Spleen (tissue), 11 donors: ENCODE results near the gene ZNF496. TPM values are rescaled to one million over a fixed set of nuclear protein-coding genes. Genes with fewer than 3 reads are reported as not detected.

Source experiments
- DNase-seq: peaks from one replicate; pipeline ENCODE4 v3.0.0-alpha.2; 2020
- H3K27ac ChIP-seq, 8 donors: fragments of 200-600 bp; sonication (generic) in 7 of 8; 1 replicate in 4 of 8; 2 replicates in 4 of 8; pipeline versions ENCODE4 v1.5.0 to v1.8.0; 2016 to 2021; ENCODE audit warnings: inconsistent platforms in 4 of 8, mild to moderate bottlenecking in 4 of 8, moderate library complexity in 1 of 8
- H3K27me3 ChIP-seq, 7 donors: fragments of 200-600 bp; sonication (generic) in 6 of 7; replicated peaks in 1 of 7; 1 replicate in 4 of 7; 2 replicates in 3 of 7; pipeline versions ENCODE4 v1.5.0 to v1.8.0; 2016 to 2021; ENCODE audit warnings: inconsistent platforms in 3 of 7, mild to moderate bottlenecking in 1 of 7
- H3K36me3 ChIP-seq, 6 donors: fragments of 200-600 bp; sonication (generic) in 5 of 6; 1 replicate in 4 of 6; 2 replicates in 2 of 6; pipeline versions ENCODE4 v1.5.0 to v1.8.0; 2016 to 2021; ENCODE audit warnings: inconsistent platforms in 2 of 6
- H3K4me1 ChIP-seq, 6 donors: fragments of 200-600 bp; sonication (generic) in 5 of 6; 1 replicate in 3 of 6; 2 replicates in 3 of 6; pipeline versions ENCODE4 v1.5.0 to v1.8.0; 2016 to 2021; ENCODE audit warnings: inconsistent platforms in 3 of 6
- H3K4me3 ChIP-seq, 8 donors: fragments of 200-600 bp; sonication (generic) in 7 of 8; 1 replicate in 4 of 8; 2 replicates in 4 of 8; pipeline versions ENCODE4 v1.5.0 to v1.8.0; 2016 to 2021; ENCODE audit warnings: inconsistent platforms in 4 of 8, mild to moderate bottlenecking in 4 of 8, moderate library complexity in 2 of 8
- H3K9me3 ChIP-seq, 8 donors: fragments of 200-600 bp; sonication (generic) in 7 of 8; 1 replicate in 4 of 8; 2 replicates in 4 of 8; pipeline versions ENCODE4 v1.5.0 to v1.8.0; 2016 to 2021; ENCODE audit warnings: inconsistent platforms in 4 of 8
- POLR2A ChIP-seq, 3 donors: fragments of 450-650 bp; IDR thresholded peaks; one replicate each; pipeline ENCODE4 v1.5.1; 2017; ENCODE audit warnings: antibody characterized with exemption in 3 of 3, mild to moderate bottlenecking in 1 of 3
- POLR2AphosphoS5 ChIP-seq, 3 donors: sonication (generic); formaldehyde crosslinking; IDR thresholded peaks; one replicate each; pipeline ENCODE4 v1.5.1; 2017; ENCODE audit warnings: antibody characterized with exemption in 3 of 3
- WGBS, 5 donors: extraction: QIAGEN DNeasy Blood & Tissue Kit in 3 of 5; methylation state at CpG; one replicate each; pipeline versions ENCODE4 v1.1.5 to v1.1.7; 2013 to 2018; 5-methylcytosine and 5-hydroxymethylcytosine counted together
- intact Hi-C: fragments of 100-400 bp; cut with DNase I; formaldehyde crosslinking; loops from one replicate; pipeline ENCODE4 v1.15.0; 2023; ENCODE audit warnings: low total_unique reads
- polyA plus RNA-seq, 3 donors: library from polyadenylated mRNA; stranded (reverse); fragments of 200-250 nt; gene quantifications; one replicate each; pipeline ENCODE4 v1.2.1, GENCODE V29; 2013
- total RNA-seq, 7 donors: library from RNA; depleted of rRNA in 3 of 7; stranded (reverse); fragments of >200 nt in 3 of 7; fragmentation: NEBNext Ultra II Directional in 4 of 7; extraction: Animal tissue kit (Norgen Biotek cat#: 25700) in 4 of 7; gene quantifications; one replicate each; pipeline versions ENCODE4 v1.1.0 to v1.2.1, GENCODE V29; 2016 to 2021
- TF ChIP-seq, protein P1 (sequence below), 11 experiments: fragments of 200-600 bp in 7 of 11; fragments of 450-650 bp in 4 of 11; sonication (generic) in 4 of 11; IDR thresholded peaks in 8 of 11; conservative IDR thresholded peaks in 3 of 11; 1 replicate in 7 of 11; 2 replicates in 4 of 11; pipeline versions ENCODE4 v1.4.0 to v1.8.0; 2016 to 2021; ENCODE audit warnings: antibody characterized with exemption in 11 of 11, inconsistent platforms in 4 of 11, mild to moderate bottlenecking in 1 of 11
- donor health status: healthy with polysubstance abuse.
- donor health status: DM: no; HTN: no; CAD: no; lungs with moderate emphysema.
- donor health status: DM: no; HTN: no; CAD: no.
- donor health status: Bipolar disorder and iron deficiency.
- donor health status: healthy.
- donor health status: DM: no; HTN: no; CAD: no.
- donor health status: DM: yes; HTN: yes; CAD: no.

ZNF496 gene
- total and polyA plus RNA-seq, 10 donors, result 5.7 to 45.4 (median 26.7) TPM

DNA sequence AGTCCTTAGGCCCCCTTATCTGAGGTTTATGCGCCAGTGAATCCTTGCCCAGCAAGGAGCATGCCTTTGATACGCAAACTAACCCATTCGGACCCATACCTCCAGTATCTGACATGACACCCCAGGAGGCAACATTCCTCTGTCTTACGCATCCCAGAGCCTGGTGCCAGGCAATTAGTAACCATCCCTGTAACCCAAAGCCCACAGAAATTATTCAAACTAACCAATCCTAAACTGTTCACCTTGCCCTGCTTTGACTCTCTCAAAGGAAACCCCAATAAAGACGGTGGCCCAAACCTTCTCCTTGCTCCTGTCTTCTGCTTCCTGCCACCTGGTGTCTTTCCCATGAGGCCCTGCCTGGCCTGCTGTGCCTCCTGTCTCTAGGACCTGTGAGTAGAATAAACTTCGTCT lies 36.4 kb downstream of the ZNF496 start:
- WGBS, 5 donors, result 54 to 81% (median 69%) methylated on average over 6 of the region's 6 CpGs
- Histone ChIP-seq H3K9me3 (no peaks in the 10 kb centered on the region), H3K27me3 (no peaks in the 10 kb centered on the region), H3K36me3 (peaks cover 0 to 24% (median 7%) of the 10 kb centered on the region in 6 donors), H3K4me3 (no peak overlapping the region), H3K4me1 (no peaks in the 10 kb centered on the region), H3K27ac (no peak overlapping the region)
- TF ChIP-seq POLR2A (IDR thresholded peaks at IDR 0.05) (no peak), POLR2AphosphoS5 (IDR thresholded peaks at IDR 0.05) (no peak)
- TF ChIP-seq, protein P1, sequence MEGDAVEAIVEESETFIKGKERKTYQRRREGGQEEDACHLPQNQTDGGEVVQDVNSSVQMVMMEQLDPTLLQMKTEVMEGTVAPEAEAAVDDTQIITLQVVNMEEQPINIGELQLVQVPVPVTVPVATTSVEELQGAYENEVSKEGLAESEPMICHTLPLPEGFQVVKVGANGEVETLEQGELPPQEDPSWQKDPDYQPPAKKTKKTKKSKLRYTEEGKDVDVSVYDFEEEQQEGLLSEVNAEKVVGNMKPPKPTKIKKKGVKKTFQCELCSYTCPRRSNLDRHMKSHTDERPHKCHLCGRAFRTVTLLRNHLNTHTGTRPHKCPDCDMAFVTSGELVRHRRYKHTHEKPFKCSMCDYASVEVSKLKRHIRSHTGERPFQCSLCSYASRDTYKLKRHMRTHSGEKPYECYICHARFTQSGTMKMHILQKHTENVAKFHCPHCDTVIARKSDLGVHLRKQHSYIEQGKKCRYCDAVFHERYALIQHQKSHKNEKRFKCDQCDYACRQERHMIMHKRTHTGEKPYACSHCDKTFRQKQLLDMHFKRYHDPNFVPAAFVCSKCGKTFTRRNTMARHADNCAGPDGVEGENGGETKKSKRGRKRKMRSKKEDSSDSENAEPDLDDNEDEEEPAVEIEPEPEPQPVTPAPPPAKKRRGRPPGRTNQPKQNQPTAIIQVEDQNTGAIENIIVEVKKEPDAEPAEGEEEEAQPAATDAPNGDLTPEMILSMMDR (IDR thresholded peaks at IDR 0.05 in 8 of 11, conservative IDR thresholded peaks at IDR 0.05 in 3 of 11), result no peak
- no peak for DNase-seq
- intact Hi-C loops, result no loop called here

DNA sequence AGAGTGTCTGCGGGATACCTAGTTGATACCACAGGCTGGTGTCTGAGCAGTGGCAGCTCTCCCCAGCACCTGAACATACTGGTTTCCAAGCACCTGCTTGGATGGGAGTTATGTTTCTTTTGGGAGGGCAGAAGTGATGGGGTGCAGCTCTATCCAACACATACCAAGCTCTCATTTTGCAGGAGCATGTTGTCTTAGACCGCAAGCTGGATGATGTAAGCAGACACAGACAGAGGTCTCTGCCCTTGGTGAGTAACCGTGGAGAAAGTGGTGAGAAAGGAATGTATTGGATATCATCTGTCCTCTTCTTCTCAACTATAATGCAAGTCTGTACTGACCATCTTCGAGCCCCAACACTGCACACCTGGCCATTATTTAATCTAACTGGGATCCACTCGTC lies 37.4 kb downstream of the ZNF496 start:
- 87 to 94% (median 90%) methylated on average over 5 of the region's 5 CpGs for WGBS, 5 donors
- intact Hi-C loops, result no loop called here

DNA sequence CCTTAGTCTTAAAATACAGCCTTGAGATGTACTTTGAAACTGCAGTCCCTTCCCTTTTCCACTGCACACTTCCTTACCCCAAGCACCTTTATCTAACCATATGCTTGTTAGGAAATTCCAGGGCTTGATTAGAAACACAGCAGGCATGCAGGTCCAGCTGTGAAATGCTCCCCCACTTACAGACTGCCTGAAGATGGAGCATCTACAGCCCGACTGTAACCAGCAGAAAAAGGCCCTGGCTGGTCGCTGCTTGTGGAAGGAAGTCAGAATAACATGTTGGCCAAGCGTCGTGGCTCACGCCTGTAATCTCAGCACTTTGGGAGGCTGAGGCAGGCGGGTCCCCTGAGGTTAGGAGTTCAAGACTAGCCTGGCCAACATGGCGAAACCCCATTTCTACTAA lies 38.6 kb downstream of the ZNF496 start:
- DNase-seq, result no peak
- 69 to 88% (median 77%) methylated on average over 7 of the region's 7 CpGs for WGBS, 5 donors
- Histone ChIP-seq H3K27ac (no peak overlapping the region), H3K4me1 (no peaks in the 10 kb centered on the region), H3K27me3 (no peaks in the 10 kb centered on the region), H3K36me3 (peaks cover 0 to 2% (median 0%) of the 10 kb centered on the region in 6 donors), H3K4me3 (no peak overlapping the region), H3K9me3 (peaks cover 0 to 5% (median 0%) of the 10 kb centered on the region in 8 donors)
- no peak for TF ChIP-seq POLR2A (IDR thresholded peaks at IDR 0.05)
- TF ChIP-seq, protein P1 (IDR thresholded peaks at IDR 0.05 in 8 of 11, conservative IDR thresholded peaks at IDR 0.05 in 3 of 11), result no peak
- TF ChIP-seq POLR2AphosphoS5 (IDR thresholded peaks at IDR 0.05), result no peak
- intact Hi-C loops, result no loop called here

More for the DNA sequence above, 37.4 kb downstream of the ZNF496 start:
- Histone ChIP-seq H3K4me1 (no peaks in the 10 kb centered on the region), H3K9me3 (no peaks in the 10 kb centered on the region), H3K36me3 (peaks cover 0 to 14% (median 2%) of the 10 kb centered on the region in 6 donors), H3K27ac (no peak overlapping the region), H3K4me3 (no peak overlapping the region), H3K27me3 (no peaks in the 10 kb centered on the region)
- no peak for DNase-seq
- TF ChIP-seq POLR2A (IDR thresholded peaks at IDR 0.05), result no peak
- TF ChIP-seq, protein P1 (IDR thresholded peaks at IDR 0.05 in 8 of 11, conservative IDR thresholded peaks at IDR 0.05 in 3 of 11), result no peak
- no peak for TF ChIP-seq POLR2AphosphoS5 (IDR thresholded peaks at IDR 0.05)

DNA sequence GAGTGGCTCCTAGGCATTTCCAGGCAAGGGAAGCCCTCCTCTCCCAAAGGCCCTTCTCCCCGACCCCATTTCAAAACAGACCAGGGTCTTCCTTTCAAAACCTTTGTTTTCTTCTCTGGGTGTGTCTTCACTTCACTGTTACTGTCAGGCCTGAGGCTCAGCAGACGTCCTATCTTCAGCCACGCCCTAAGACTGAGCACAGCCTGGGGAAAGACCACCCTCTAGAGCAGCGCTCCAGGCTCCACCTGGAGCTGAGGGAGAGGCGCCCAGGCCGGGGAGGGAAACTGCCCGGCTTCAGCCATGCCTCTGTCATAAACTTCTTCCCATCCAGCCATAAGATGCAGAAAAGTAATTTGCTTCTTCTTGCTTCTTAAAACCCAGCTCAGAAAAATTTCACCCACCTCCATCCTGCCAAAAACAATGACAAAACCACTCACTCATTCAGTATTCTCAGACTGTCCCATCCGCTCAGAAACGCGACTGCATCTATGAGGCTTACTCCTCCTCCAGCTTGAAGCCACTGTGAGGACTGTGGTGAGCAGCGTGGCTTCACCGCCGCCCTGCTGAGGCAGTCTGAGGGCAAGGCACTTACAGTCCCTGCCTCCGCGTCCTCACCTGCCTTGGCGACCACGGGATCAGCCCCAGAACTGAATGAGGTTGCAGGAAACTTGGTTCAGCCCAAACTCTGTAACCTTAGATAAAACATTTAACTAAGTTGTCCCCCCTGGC lies 39.7 kb downstream of the ZNF496 start:
- intact Hi-C loops, result no loop called here
- H3K27me3 ChIP-seq, result no peaks in the 10 kb centered on the region
- no peak for TF ChIP-seq POLR2AphosphoS5 (IDR thresholded peaks at IDR 0.05)
- TF ChIP-seq, protein P1 (IDR thresholded peaks at IDR 0.05 in 8 of 11, conservative IDR thresholded peaks at IDR 0.05 in 3 of 11), result no peak
- TF ChIP-seq POLR2A (IDR thresholded peaks at IDR 0.05), result no peak
- H3K36me3 ChIP-seq, result no peaks in the 10 kb centered on the region
- H3K4me3 ChIP-seq, result no peak overlapping the region
- WGBS, 5 donors, result 72 to 80% (median 76%) methylated on average over 17 of the region's 17 CpGs
- peaks cover 0 to 7% (median under 1%) of the 10 kb centered on the region in 8 donors for H3K9me3 ChIP-seq
- no peak for DNase-seq
- no peaks in the 10 kb centered on the region for H3K4me1 ChIP-seq
- no peak overlapping the region for H3K27ac ChIP-seq
